ENCODE measurements around the gene DDX31. TPM values are rescaled to one million over a fixed set of nuclear protein-coding genes. Genes with fewer than 3 reads are reported as not detected.

Gene DDX31
- total RNA-seq, 1 experiment from 2014 or later = 28.4 TPM

- H3K27me3 ChIP-seq (ENCODE audit: insufficient read depth, low read length) = no peaks in the 10 kb centered on the region
- no peaks in the 10 kb centered on the region for H3K79me2 ChIP-seq (ENCODE audit: insufficient read depth, low read length)
- H2BK20ac ChIP-seq (ENCODE audit: low read depth, low read length, poor library complexity, severe bottlenecking) = no peak overlapping the region
- H3K4me2 ChIP-seq (ENCODE audit: insufficient read depth, insufficient read length, low read length) = no peak overlapping the region
- Mint-ChIP-seq H3K27ac (no peak overlapping the region), H3K4me1 (no peaks in the 10 kb centered on the region), H3K36me3 (ENCODE audit: insufficient read depth in 1 of 3, low read depth in 3 of 3) (peaks cover 24 to 72% (median 58%) of the 10 kb centered on the region in 3 experiments), H3K9me3 (no peaks in the 10 kb centered on the region), H3K27me3 (ENCODE audit: low read depth) (no peaks in the 10 kb centered on the region), H3K4me3 (no peak overlapping the region)
- no peak overlapping the region for H2BK120ac ChIP-seq (ENCODE audit: low read depth, low read length, poor library complexity, severe bottlenecking)
- no peak overlapping the region for H3K56ac ChIP-seq (ENCODE audit: insufficient read length, low read depth, low read length)
- no peak overlapping the region for H2BK5ac ChIP-seq (ENCODE audit: insufficient read length, low read length)
- no peak for TF ChIP-seq CTCF (conservative IDR thresholded peaks at IDR 0.05)
- no peak overlapping the region for H3K27ac ChIP-seq (ENCODE audit: insufficient read length, low read depth, low read length)
- H2AK5ac ChIP-seq (ENCODE audit: insufficient read length, low read length) = no peak overlapping the region
- H3K4me1 ChIP-seq (ENCODE audit: insufficient read depth, low read length) = no peaks in the 10 kb centered on the region
- H4K20me1 ChIP-seq (ENCODE audit: control insufficient read depth, insufficient read depth, insufficient read length) = no peaks in the 10 kb centered on the region
- no peaks in the 10 kb centered on the region for H3K23me2 ChIP-seq (ENCODE audit: insufficient read length, low read depth, low read length, poor library complexity, severe bottlenecking)
- H2BK12ac ChIP-seq (ENCODE audit: insufficient read length, low read depth, low read length) = no peak overlapping the region
- no peak overlapping the region for H3K14ac ChIP-seq (ENCODE audit: insufficient read depth, low read length)
- H3K79me1 ChIP-seq (ENCODE audit: insufficient read depth, low read depth, low read length, poor library complexity, severe bottlenecking) = no peaks in the 10 kb centered on the region
- H3K9ac ChIP-seq (ENCODE audit: extremely low read depth, insufficient read length, low read length) = no peak overlapping the region
- H4K5ac ChIP-seq (ENCODE audit: insufficient read length, low read depth, low read length) = no peak overlapping the region
- no peak overlapping the region for H3K4ac ChIP-seq (ENCODE audit: low read depth, low read length)
- H2BK15ac ChIP-seq (ENCODE audit: low read depth, low read length) = no peak overlapping the region
- no peak for DNase-seq
- no peak overlapping the region for H4K91ac ChIP-seq (ENCODE audit: insufficient read length, low read depth, low read length)
- H4K8ac ChIP-seq (replicated peaks; ENCODE audit: insufficient read length, low read depth, low read length) = no peak overlapping the region
- H3K23ac ChIP-seq (ENCODE audit: insufficient read length, low read depth, low read length) = no peak overlapping the region
- no peak overlapping the region for H2AFZ ChIP-seq (ENCODE audit: low read length)
- no peak overlapping the region for H3T11ph ChIP-seq (ENCODE audit: low read length)
- WGBS (ENCODE audit: extremely low coverage, insufficient read length, low lambda C conversion rate) = no CpG with 5 or more reads among the region's 4 CpGs
- no peaks in the 10 kb centered on the region for H3K9me3 ChIP-seq (ENCODE audit: control insufficient read depth, low read depth, low read length)
- no peak overlapping the region for H3K18ac ChIP-seq (ENCODE audit: insufficient read length, low read depth, low read length)
Measured at GRCh38 chr9:132647355-132647754, 22.4 kb downstream of the DDX31 start.
